Measurements from ENCODE around the gene ENPP5.

- TF ChIP-seq STAT6 (CRISPR knock-in tag; conservative IDR thresholded peaks at IDR 0.05; ENCODE audit: low read depth), result no peak
- TF ChIP-seq CTCF (IDR thresholded peaks at IDR 0.05), result no peak
- TF ChIP-seq ZBTB43 (CRISPR knock-in tag; IDR thresholded peaks at IDR 0.05), result no peak
- no peak for TF ChIP-seq ATF2 (CRISPR knock-in tag; IDR thresholded peaks at IDR 0.05; ENCODE audit: borderline replicate concordance, low read depth)
- TF ChIP-seq ZBTB21 (CRISPR knock-in tag; IDR thresholded peaks at IDR 0.05; ENCODE audit: borderline replicate concordance), result peak; percentile 27; the same call in 1 of the 2 replicates
- TF ChIP-seq ELF4 (CRISPR knock-in tag; IDR thresholded peaks at IDR 0.05; ENCODE audit: low read depth), result no peak
- peak; percentile 68 for TF ChIP-seq MAX (CRISPR knock-in tag; IDR thresholded peaks at IDR 0.05)
- TF ChIP-seq ZNF121 (CRISPR knock-in tag; IDR thresholded peaks at IDR 0.05), result no peak
Measured at GRCh38 chr6:46170357-46171289, at the start of gene ENPP5.

All from WTC11 (cell line).